HL-60/S4 treated with phorbol 12-myristate 13-acetate at 8.2 ng/mL for 4 days and 3 days (cell line): ENCODE measurements around the gene WIPF2.
"Not testable (repeated sequence)": the region's sequence is repeated elsewhere in the genome, so short reads cannot be mapped to it uniquely, and the experiment has no call there.

Experiments used
- in situ Hi-C: fragments of 300-500 bp; cut with MboI; formaldehyde crosslinking; loops from 2 replicates; pipeline ENCODE4 v1.15.0; 2022; ENCODE audit warnings: low sequenced_read_pairs

Gene WIPF2

GRCh38 chr17:40191237-40192208 is 27.6 kb upstream of the WIPF2 start:
- in situ Hi-C loops, result no loop called here

DNA sequence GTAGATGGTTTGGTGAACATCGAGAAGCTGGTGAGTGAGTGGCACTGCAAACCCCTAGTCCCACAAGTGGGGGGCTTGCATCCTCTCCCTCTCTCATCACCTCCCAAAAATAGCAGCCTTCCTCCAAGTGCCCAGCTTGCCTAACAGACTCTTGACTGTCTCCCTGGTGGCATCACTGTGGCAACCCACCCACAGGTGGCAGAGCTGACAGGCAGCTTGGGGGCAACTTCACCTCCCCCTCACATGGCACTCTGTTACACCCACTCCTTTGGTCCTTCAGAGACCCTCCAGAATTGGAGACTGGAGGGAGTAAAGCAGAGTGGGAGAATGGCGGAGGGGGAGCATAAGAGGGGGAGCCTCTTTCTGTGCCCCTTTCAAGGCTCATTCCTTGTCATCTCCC is 26.1 kb upstream of the WIPF2 start:
- in situ Hi-C loops, result no loop called here

GRCh38 chr17:40194821-40195220 is 24.3 kb upstream of the WIPF2 start:
- in situ Hi-C loops, result no loop called here

- in situ Hi-C loops, result no loop called here
Observed at GRCh38 chr17:40197550-40197949, 21.6 kb upstream of the WIPF2 start.

- in situ Hi-C loops, result not testable (repeated sequence)
Observed at GRCh38 chr17:40197965-40198456, 21.1 kb upstream of the WIPF2 start.

DNA sequence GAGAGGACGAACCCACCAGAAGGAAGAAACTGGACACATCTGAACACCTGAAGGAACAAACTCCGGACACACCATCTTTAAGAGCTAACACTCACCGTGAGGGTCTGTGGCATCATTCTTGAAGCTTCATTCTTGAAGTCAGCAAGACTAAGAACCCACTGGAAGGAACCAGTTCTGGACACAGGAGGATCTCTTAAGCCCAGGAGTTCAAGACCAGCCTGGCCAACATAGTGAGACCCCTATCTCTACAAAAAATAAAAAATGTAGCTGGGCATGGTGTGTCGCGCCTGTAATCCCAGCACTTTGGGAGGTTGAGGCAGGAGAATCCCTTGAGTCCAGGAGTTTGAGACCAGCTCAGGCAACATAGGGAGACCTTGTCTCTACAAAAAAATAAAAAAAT is 20.5 kb upstream of the WIPF2 start:
- in situ Hi-C loops, result no loop called here

- in situ Hi-C loops, result no loop called here
Observed at GRCh38 chr17:40203131-40203530, 16.0 kb upstream of the WIPF2 start.

DNA sequence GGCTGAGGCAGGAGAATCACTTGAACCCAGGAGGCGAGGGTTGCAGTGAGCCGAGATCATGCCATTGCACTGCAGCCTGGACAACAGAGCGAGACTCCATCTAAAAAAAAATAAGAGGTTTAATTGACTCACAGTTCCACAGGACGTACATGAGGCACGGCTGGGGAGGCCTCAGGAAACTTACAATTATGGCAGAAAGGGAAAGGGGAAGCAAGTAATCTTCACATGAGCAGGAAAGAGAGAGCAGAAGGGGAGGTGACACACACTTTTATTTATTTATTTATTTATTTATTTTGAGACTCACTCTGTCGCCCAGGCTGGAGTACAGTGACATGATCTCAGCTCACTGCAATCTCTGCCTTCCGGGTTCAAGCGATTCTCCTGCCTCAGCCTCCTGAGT is 12.9 kb upstream of the WIPF2 start:
- in situ Hi-C loops, result not testable (repeated sequence)

DNA sequence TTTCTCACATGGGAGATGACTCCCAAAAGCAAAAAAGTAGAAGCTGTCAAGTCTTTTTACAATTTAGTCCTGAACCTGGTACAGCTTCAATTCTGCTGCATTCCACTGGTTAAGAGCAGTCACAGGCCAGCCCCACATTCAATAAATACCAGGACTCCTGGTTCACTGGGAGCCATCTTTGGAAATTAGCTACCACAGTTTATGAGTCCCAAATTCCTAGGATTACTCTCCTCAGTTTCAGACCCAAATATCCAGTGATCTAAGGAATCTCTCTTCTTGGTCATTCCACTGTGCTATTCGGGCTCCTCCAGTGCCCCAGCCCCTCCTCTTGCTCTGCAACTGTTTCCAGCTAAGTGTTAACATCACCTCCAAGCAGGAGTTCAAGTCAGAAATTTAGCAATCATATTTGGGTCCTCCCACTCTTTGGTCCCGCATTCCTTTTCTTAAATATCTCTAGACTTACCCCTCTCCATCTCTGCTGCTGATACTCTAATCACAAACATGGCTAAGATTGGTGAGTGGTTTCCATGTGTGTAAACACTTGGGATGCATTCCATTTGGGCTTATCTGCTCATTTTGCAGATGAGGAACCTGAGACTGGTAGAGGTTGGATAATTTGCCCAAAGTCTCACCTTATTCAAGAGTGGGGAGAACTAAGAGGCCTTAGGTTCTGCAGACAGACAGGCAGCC is 9.6 kb upstream of the WIPF2 start:
- in situ Hi-C loops, result no loop called here

GRCh38 chr17:40213914-40214313 is 5.2 kb upstream of the WIPF2 start:
- in situ Hi-C loops, result not testable (repeated sequence)

DNA sequence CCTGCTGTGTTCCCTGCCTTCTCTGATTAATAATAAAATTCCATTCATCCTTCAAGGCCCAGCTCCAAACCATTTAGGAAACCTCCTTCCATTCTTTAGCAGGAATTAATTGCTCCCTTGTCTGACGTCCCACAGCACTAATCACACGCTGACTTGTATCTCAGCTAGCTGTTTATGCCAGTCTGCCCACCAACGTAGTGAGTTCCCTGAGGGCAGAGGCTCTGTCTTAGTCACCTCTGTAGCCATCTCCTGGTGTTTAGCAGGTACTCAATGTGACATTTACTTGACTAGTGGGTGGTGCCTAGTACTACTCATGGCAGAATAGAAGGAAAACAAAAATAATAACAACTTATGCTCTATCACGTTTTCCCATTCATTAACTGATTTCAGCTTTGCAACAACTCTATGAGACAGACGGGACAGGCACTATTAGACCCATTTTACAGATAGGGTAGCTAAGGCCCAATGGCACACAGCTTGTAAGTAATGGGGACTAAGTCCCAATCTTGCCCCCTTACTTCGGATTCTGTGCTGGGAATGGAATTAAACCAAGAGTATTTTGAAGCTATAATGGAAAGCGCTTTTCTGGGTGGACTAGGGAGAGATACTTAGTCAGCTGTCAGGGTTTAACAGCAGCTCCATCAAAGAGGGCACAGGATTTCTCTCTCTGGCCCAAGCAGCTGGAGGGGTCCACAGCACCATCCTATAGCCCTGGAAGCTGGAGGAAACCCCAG is 931 bp upstream of the WIPF2 start:
- in situ Hi-C loops, result no loop called here

DNA sequence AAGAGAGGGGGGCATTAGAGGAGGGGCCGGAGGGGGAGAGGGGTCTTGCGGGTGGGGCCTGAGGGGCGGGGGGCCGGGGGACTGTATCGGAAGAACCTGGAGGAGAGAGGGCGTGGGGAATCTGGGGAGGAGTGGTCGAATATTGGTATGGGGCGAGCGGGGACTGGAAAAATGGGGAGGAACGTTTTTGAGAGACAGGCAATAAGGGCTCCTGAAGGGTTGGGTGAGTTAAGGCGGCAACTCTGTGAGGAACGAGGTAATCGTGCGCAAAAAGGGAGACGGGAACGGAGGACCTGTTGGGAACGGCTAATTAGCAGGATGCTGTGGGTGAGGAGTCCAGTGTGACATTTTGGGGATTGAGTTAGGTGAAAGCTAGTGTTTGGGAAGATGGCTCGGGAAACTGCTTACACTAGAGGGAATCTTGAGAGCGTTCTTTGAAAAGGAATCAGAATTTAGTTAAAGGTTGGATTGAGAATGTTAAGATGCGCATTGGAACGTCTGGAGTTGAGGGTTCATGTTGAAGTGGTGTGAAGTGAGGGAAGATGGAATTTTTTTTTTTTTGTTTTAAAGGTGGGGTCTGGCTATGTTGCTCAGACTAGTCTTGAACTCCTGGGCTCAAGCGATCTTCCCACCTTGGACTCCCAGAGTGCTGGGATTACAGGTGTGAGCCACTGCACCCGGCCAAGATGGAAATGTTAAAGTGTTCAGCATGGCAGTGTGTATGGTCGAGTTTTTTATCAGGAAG is 662 bp downstream of the WIPF2 start:
- in situ Hi-C loops, result no loop called here

DNA sequence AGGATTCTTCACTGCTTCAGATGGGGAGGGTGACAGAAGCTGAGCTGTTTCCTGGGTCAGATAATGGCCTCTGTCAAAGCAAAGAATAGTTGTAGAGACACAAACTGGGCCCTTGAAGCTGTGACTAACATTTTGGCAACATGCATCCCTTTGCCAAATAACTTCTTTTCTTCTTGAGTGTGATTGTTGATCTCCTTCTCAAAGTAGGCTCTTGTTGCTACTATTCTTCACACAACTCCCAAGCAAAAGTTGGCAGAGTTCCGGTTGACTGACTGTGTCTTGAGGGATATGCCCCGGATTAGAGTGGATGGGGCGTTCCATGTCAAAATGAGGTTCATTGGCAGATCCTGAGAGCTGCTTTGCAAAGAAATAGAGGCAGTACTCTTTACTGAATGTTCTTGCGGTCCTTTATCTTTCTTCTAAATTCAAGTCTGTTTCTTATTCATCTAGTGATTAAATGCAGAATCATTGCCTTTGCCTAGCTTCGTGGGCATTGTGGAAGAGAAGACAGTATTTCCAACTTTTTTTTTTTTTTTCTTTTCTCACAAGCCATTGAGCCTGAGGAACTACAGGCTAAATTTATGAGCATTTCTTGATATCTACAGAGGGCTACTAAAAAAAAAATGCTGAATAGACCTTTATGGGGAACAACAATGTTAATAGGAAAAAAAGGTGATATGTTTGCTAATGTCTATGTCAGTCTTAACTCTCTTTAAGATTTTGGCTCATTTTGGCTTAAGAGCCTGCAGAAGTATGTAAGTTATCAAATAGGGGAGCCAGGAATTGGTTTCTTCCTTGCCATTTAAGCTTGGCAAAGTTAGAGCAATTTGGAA is 5.8 kb downstream of the WIPF2 start:
- in situ Hi-C loops, result no loop called here

DNA sequence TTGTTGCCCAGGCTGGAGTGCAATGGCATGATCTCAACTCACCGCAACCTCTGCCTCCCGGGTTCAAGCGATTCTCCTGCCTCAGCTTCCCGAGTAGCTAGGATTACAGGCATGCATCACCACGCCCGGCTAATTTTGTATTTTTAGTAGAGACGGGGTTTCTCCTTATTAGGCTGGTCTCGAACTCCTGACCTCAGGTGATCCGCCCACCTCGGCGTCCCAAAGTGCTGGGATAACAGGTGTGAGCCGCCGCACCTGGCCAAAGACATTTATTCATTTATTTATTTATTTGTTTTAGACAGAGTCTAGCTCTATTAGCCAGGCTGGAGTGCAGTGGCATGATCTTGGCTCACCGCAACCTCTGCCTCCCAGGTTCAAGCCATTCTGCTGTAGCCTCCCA is 10.0 kb downstream of the WIPF2 start:
- in situ Hi-C loops, result not testable (repeated sequence)

DNA sequence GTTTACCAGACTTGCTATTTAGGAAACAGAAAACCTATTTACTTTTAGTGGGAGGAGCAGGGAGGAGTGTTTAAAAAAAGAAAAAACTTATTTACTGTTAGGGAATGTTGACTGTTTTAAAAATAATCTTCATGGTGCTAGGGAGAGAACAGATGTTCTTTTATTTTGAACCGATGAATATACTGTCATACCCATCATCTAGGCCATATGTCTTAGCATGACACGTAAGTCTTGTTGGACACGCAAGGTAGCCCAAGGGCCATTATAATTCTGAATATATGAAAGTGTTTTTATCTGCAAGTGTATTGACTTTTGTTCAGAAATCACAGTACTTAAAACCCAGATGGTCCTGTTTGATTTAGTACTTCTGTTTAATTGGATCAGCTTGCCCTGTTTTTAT is 11.6 kb downstream of the WIPF2 start:
- in situ Hi-C loops, result no loop called here

DNA sequence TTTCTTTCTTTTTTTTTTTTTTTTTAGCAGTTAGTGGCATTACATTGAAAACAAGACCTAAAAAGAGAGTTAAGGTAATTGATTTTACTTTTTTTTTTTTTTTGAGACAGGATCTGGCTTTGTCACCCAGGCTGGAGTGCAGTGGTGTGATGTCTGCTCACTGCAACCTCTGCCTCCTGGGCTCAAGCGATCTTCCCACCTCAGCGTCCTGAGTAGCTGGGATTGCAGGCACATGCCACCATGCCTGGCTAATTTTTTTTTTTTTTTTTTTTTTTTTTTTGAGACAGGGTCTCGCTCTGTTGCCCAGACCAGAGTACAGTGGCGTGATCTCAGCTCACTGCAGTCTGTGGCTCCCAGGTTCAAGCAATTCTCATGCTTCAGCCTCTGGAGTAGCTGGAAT is 12.8 kb downstream of the WIPF2 start:
- in situ Hi-C loops, result not testable (repeated sequence)

GRCh38 chr17:40241252-40241834 is 22.2 kb downstream of the WIPF2 start:
- in situ Hi-C loops, result no loop called here

DNA sequence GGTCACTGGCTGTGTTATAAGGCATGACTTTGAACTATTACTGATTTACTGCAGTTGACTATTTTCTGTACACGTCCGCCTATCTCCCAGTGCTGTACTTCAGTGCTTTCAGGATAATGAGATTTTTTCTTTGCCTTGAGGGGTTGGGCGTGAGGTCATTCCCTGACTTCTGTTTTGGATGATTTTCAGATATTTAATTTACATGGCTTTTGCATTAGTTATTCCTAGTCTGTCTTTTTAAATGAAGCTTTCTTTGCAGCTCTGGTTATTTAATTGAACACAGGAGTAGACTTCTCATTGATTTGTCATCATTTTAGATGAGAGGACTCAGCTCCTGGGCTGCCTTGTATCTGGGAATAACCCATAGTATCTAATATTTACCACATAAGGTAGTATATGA is 23.7 kb downstream of the WIPF2 start:
- in situ Hi-C loops, result no loop called here

- in situ Hi-C loops, result no loop called here
Observed at GRCh38 chr17:40243761-40244160, 24.7 kb downstream of the WIPF2 start.
